SK-N-SH (cell line): ENCODE data around the gene SLC35G6. TPM values are rescaled to one million over a fixed set of nuclear protein-coding genes. Genes with fewer than 3 reads are reported as not detected.

Experiments
- CTCF ChIA-PET: fragments of 300-600, 350-600 bp; formaldehyde crosslinking; extraction: SDS; loops from one replicate; lab custom pipeline; 2021; lab: Yijun Ruan, JAX
- POLR2A ChIA-PET: fragments of 350-600 bp; sonication (Branson Sonifier 250); formaldehyde crosslinking; extraction: SDS; loops from one replicate; lab custom pipeline; 2020; ENCODE audit warnings: antibody characterized with exemption, inconsistent platforms; lab: Yijun Ruan, JAX
- DNase-seq: peaks from one replicate; pipeline ENCODE4 v3.0.0; 2012
- H2AFZ ChIP-seq: fragments of 200-600 bp; sonication (generic); 2 replicates; pipeline ENCODE4 v1.8.1; 2016; ENCODE audit warnings: antibody characterized with exemption, mild to moderate bottlenecking, low read depth
- H3F3A ChIP-seq: fragments of 200-600 bp; sonication (generic); replicated peaks from 2 replicates; pipeline ENCODE3; 2016; ENCODE audit warnings: antibody characterized with exemption, mild to moderate bottlenecking; ENCODE audit not compliant: insufficient read depth
- H3K27ac ChIP-seq, 2 experiments: fragments of 200-500 bp in 1 of 2; fragments of 200-600 bp in 1 of 2; sonication (Bioruptor generic) in 1 of 2; sonication (generic), shearing (Covaris generic) in 1 of 2; 2 replicates each; pipeline versions ENCODE4 v1.5.1 to v1.6.1; 2014 to 2016; ENCODE audit warnings: low read depth in 2 of 2, inconsistent platforms in 1 of 2, low read length in 1 of 2, mild to moderate bottlenecking in 1 of 2, mixed read lengths in 1 of 2
- H3K27me3 ChIP-seq: fragments of 200-600 bp; sonication (generic), shearing (Covaris generic); 2 replicates; pipeline ENCODE4 v1.6.1; 2016; ENCODE audit warnings: mixed run types; ENCODE audit not compliant: insufficient read depth
- H3K36me3 ChIP-seq, 2 experiments: fragments of 200-500 bp in 1 of 2; fragments of 200-600 bp in 1 of 2; sonication (Bioruptor generic) in 1 of 2; sonication (generic) in 1 of 2; replicated peaks in 1 of 2; 2 replicates each; pipeline versions ENCODE3 to v1.5.1; 2014 to 2016; ENCODE audit warnings: low read length in 1 of 2, mild to moderate bottlenecking in 1 of 2; ENCODE audit not compliant: insufficient read depth in 2 of 2, control insufficient read depth in 1 of 2
- H3K4me1 ChIP-seq, 2 experiments: fragments of 200-500 bp in 1 of 2; fragments of 200-600 bp in 1 of 2; sonication (Bioruptor generic) in 1 of 2; sonication (generic), shearing (Covaris generic) in 1 of 2; 2 replicates each; pipeline versions ENCODE4 v1.5.1 to v1.6.1; 2014 to 2016; ENCODE audit warnings: low read depth in 1 of 2, low read length in 1 of 2, mixed run types in 1 of 2; ENCODE audit not compliant: insufficient read depth in 2 of 2, control insufficient read depth in 1 of 2
- H3K4me2 ChIP-seq: fragments of 200-600 bp; sonication (generic), shearing (Covaris generic); 2 replicates; pipeline ENCODE4 v1.6.1; 2017; ENCODE audit warnings: mixed run types
- H3K4me3 ChIP-seq, 2 experiments: fragments of 200-500 bp in 1 of 2; fragments of 200-600 bp in 1 of 2; sonication (Bioruptor generic) in 1 of 2; sonication (generic), shearing (Covaris generic) in 1 of 2; 2 replicates each; pipeline versions ENCODE4 v1.5.1 to v1.8.1; 2014 to 2016; ENCODE audit warnings: low read depth in 2 of 2, inconsistent platforms in 1 of 2, low read length in 1 of 2, mild to moderate bottlenecking in 1 of 2, mixed read lengths in 1 of 2, moderate library complexity in 1 of 2
- H3K79me2 ChIP-seq: fragments of 200-600 bp; sonication (generic); 2 replicates; pipeline ENCODE4 v1.8.1; 2017; ENCODE audit warnings: mild to moderate bottlenecking; ENCODE audit not compliant: insufficient read depth
- H3K9ac ChIP-seq: fragments of 200-600 bp; sonication (generic); 2 replicates; pipeline ENCODE4 v1.6.1; 2017; ENCODE audit warnings: mixed run types
- H3K9me2 ChIP-seq: fragments of 200-600 bp; sonication (generic); 2 replicates; pipeline ENCODE4 v1.6.1; 2017; ENCODE audit warnings: mixed run types
- H3K9me3 ChIP-seq: fragments of 200-600 bp; sonication (generic); 2 replicates; pipeline ENCODE4 v1.6.1; 2017; ENCODE audit warnings: mixed run types, mild to moderate bottlenecking, moderate library complexity
- H4K20me1 ChIP-seq: fragments of 200-600 bp; sonication (generic); 2 replicates; pipeline ENCODE4 v1.6.1; 2017; ENCODE audit warnings: mild to moderate bottlenecking, mixed run types; ENCODE audit not compliant: insufficient read depth
- EZH2phosphoT487 ChIP-seq: fragments of 200-600 bp; sonication (generic); IDR thresholded peaks from 2 replicates; pipeline ENCODE4 v1.6.1; 2017; ENCODE audit warnings: low read depth, mixed run types, mild to moderate bottlenecking, antibody characterized with exemption, moderate library complexity, borderline replicate concordance
- FOXJ3 ChIP-seq: sonication (generic); formaldehyde crosslinking; IDR thresholded peaks from 2 replicates; pipeline ENCODE4 v1.5.1; 2020; ENCODE audit warnings: mild to moderate bottlenecking, missing genetic modification reagents
- FOXM1 ChIP-seq: IDR thresholded peaks from 2 replicates; pipeline ENCODE4 v1.4.0; 2012; ENCODE audit warnings: low read depth, mild to moderate bottlenecking
- GATA2 ChIP-seq: sonication (generic); formaldehyde crosslinking; IDR thresholded peaks from 2 replicates; pipeline ENCODE4 v1.5.0; 2020; ENCODE audit warnings: mild to moderate bottlenecking, missing genetic modification reagents
- JUND ChIP-seq: IDR thresholded peaks from 2 replicates; pipeline ENCODE4 v1.4.0; 2012
- RAD21 ChIP-seq: IDR thresholded peaks from 2 replicates; pipeline ENCODE4 v1.6.1; 2012; ENCODE audit warnings: mild to moderate bottlenecking, low read length
- RCOR1 ChIP-seq: fragments of 150-350 bp; IDR thresholded peaks from 2 replicates; pipeline ENCODE4 v1.6.1; 2017; ENCODE audit warnings: antibody characterized with exemption, low read length
- REST ChIP-seq: IDR thresholded peaks from 2 replicates; pipeline ENCODE4 v1.6.1; 2012; ENCODE audit warnings: mild to moderate bottlenecking, low read depth, low read length, moderate library complexity
- RXRA ChIP-seq: IDR thresholded peaks from 2 replicates; pipeline ENCODE4 v1.4.0; 2012; ENCODE audit warnings: low read depth, mild to moderate bottlenecking, borderline replicate concordance
- TAF1 ChIP-seq: IDR thresholded peaks from 2 replicates; pipeline ENCODE4 v1.6.1; 2012; ENCODE audit warnings: low read depth, mild to moderate bottlenecking, low read length, moderate library complexity, borderline replicate concordance
- TCF12 ChIP-seq: IDR thresholded peaks from 2 replicates; pipeline ENCODE4 v1.4.0; 2012
- TEAD4 ChIP-seq: IDR thresholded peaks from 2 replicates; pipeline ENCODE4 v1.4.0; 2012; ENCODE audit warnings: mild to moderate bottlenecking, borderline replicate concordance; ENCODE audit not compliant: insufficient read depth
- WGBS: methylation state at CpG from one replicate; pipeline ENCODE4 v1.1.6; 2017; ENCODE audit warnings: low lambda C conversion rate; 5-methylcytosine and 5-hydroxymethylcytosine counted together
- polyA plus RNA-seq, 3 experiments: library from polyadenylated mRNA; depleted of rRNA; stranded (reverse); fragments of >200 nt; gene quantifications; 2 replicates each; pipeline ENCODE4 v1.2.3, GENCODE V29; 2012
- TF ChIP-seq, protein P1 (sequence below): fragments of 150-350 bp; IDR thresholded peaks from 2 replicates; pipeline ENCODE4 v1.6.1; 2016; ENCODE audit warnings: mild to moderate bottlenecking, low read depth, low read length
- TF ChIP-seq, protein P2 (sequence below): fragments of 200-600 bp; sonication (generic); IDR thresholded peaks from 2 replicates; pipeline ENCODE4 v1.6.1; 2017; ENCODE audit warnings: antibody characterized with exemption, mild to moderate bottlenecking, moderate library complexity
- TF ChIP-seq, protein P3 (sequence below): IDR thresholded peaks from 2 replicates; pipeline ENCODE4 v1.4.0; 2012; ENCODE audit warnings: low read depth, borderline replicate concordance

Gene SLC35G6
- polyA plus RNA-seq, 1 of the 3 experiments (the other 2 are of a cell fraction): not detected

DNA sequence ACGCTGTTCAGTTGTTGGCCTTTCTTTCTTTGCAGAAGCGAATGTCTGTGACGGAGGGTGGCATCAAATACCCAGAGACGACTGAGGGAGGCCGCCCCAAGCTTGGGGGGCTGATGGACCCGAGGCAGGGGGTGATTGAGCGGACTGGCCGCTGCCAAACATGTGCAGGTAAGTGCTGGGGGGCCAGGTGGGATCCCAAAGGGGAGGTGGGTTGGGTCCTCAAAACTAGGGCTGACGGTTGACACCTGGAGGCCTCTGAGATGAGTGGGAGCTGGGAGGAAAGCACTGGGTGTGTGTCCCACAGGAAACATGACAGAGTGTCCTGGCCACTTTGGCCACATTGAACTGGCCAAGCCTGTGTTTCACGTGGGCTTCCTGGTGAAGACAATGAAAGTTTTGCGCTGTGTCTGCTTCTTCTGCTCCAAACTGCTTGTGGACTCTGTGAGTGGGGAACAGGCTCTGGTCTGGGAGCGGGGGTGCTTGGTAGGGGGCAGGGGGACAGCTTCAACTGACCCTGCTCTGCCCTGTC is 14.7 kb downstream of the SLC35G6 start:
- POLR2A ChIA-PET: interaction anchor here (0.6 kb wide), 1 partner anchor 207 kb away, joined by 4 read pairs; no protein-coding TSS in a partner anchor

DNA sequence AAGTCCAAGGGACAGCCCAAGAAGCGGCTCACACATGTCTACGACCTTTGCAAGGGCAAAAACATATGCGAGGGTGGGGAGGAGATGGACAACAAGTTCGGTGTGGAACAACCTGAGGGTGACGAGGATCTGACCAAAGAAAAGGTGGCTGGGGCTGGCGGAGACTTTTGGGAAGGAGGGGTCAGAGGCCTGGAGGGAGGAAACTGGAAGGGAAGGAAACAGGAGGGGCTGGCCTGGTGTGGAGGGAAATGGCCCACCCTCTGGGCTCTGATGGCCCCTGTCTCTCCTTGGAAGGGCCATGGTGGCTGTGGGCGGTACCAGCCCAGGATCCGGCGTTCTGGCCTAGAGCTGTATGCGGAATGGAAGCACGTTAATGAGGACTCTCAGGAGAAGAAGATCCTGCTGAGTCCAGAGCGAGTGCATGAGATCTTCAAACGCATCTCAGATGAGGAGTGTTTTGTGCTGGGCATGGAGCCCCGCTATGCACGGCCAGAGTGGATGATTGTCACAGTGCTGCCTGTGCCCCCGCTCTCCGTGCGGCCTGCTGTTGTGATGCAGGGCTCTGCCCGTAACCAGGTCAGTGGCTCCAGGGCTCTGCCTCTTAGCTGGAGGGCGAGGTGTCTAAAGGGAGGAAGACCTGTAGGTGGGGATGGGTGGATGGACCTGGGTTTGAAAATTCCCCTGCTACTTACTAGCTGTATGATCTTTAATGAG is 15.4 kb downstream of the SLC35G6 start:
- peaks cover 44 to 56% of the 10 kb centered on the region in 2 experiments for H3K36me3 ChIP-seq
- POLR2A ChIA-PET: no interaction called here

More for the DNA sequence above, 14.7 kb downstream of the SLC35G6 start:
- no peaks in the 10 kb centered on the region for H3K4me1 ChIP-seq
- H3K9me2 ChIP-seq: no peaks in the 10 kb centered on the region
- H4K20me1 ChIP-seq: peaks cover 61% of the 10 kb centered on the region
- H3K36me3 ChIP-seq: peaks cover 43 to 50% of the 10 kb centered on the region in 2 experiments
- no peak overlapping the region for H3K27ac ChIP-seq
- H3K9me3 ChIP-seq: no peaks in the 10 kb centered on the region
- no peaks in the 10 kb centered on the region for H3F3A ChIP-seq
- no peak for DNase-seq
- peaks cover 72% of the 10 kb centered on the region for H3K79me2 ChIP-seq
- WGBS: 97% methylated on average over 10 of the region's 12 CpGs
- CTCF ChIA-PET: interaction anchor here (0.6 to 2.5 kb wide), 3 partner anchors 19 to 140 kb away, joined by 4 to 8 read pairs (median 5); no protein-coding TSS in a partner anchor
- no peak overlapping the region for H2AFZ ChIP-seq
- H3K4me3 ChIP-seq: no peak overlapping the region
- no peak overlapping the region for H3K9ac ChIP-seq
- no peak overlapping the region for H3K4me2 ChIP-seq
- no peaks in the 10 kb centered on the region for H3K27me3 ChIP-seq
- no peak for TF ChIP-seq TAF1
- TF ChIP-seq RAD21: no peak
- TF ChIP-seq FOXJ3 (CRISPR knock-in tag): no peak
- TF ChIP-seq TCF12: no peak
- TF ChIP-seq, protein P1, sequence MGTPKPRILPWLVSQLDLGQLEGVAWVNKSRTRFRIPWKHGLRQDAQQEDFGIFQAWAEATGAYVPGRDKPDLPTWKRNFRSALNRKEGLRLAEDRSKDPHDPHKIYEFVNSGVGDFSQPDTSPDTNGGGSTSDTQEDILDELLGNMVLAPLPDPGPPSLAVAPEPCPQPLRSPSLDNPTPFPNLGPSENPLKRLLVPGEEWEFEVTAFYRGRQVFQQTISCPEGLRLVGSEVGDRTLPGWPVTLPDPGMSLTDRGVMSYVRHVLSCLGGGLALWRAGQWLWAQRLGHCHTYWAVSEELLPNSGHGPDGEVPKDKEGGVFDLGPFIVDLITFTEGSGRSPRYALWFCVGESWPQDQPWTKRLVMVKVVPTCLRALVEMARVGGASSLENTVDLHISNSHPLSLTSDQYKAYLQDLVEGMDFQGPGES: no peak
- no peak for TF ChIP-seq RCOR1
- no peak for TF ChIP-seq RXRA
- no peak for TF ChIP-seq GATA2
- no peak for TF ChIP-seq TEAD4
- TF ChIP-seq, protein P2, sequence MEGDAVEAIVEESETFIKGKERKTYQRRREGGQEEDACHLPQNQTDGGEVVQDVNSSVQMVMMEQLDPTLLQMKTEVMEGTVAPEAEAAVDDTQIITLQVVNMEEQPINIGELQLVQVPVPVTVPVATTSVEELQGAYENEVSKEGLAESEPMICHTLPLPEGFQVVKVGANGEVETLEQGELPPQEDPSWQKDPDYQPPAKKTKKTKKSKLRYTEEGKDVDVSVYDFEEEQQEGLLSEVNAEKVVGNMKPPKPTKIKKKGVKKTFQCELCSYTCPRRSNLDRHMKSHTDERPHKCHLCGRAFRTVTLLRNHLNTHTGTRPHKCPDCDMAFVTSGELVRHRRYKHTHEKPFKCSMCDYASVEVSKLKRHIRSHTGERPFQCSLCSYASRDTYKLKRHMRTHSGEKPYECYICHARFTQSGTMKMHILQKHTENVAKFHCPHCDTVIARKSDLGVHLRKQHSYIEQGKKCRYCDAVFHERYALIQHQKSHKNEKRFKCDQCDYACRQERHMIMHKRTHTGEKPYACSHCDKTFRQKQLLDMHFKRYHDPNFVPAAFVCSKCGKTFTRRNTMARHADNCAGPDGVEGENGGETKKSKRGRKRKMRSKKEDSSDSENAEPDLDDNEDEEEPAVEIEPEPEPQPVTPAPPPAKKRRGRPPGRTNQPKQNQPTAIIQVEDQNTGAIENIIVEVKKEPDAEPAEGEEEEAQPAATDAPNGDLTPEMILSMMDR: no peak
- TF ChIP-seq EZH2phosphoT487: no peak
- TF ChIP-seq JUND: no peak
- TF ChIP-seq, protein P3, sequence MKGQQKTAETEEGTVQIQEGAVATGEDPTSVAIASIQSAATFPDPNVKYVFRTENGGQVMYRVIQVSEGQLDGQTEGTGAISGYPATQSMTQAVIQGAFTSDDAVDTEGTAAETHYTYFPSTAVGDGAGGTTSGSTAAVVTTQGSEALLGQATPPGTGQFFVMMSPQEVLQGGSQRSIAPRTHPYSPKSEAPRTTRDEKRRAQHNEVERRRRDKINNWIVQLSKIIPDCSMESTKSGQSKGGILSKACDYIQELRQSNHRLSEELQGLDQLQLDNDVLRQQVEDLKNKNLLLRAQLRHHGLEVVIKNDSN: no peak
- TF ChIP-seq FOXM1: no peak

More for the DNA sequence above, 15.4 kb downstream of the SLC35G6 start:
- TF ChIP-seq REST (no peak), EZH2phosphoT487 (no peak)
- TF ChIP-seq, protein P2: no peak
- 98% methylated on average over 18 of the region's 20 CpGs for WGBS
- DNase-seq: no peak
- Histone ChIP-seq H3K27ac (no peak overlapping the region), H3K4me2 (no peak overlapping the region), H3K9ac (no peak overlapping the region), H3K9me2 (no peaks in the 10 kb centered on the region), H2AFZ (no peak overlapping the region), H3K79me2 (peaks cover 66% of the 10 kb centered on the region), H3K4me1 (no peaks in the 10 kb centered on the region), H3K4me3 (no peak overlapping the region), H3K27me3 (no peaks in the 10 kb centered on the region), H3F3A (no peaks in the 10 kb centered on the region), H3K9me3 (no peaks in the 10 kb centered on the region), H4K20me1 (peaks cover 54% of the 10 kb centered on the region)
- CTCF ChIA-PET: interaction anchor here (0.9 to 2.5 kb wide), 6 partner anchors 9 to 200 kb away, joined by 3 to 8 read pairs (median 4); no protein-coding TSS in a partner anchor
